HK-2 (cell line): ENCODE data around the gene CES2.
A peak's percentile ranks its signal among the peaks of the same experiment; 100 is the strongest.
"Not testable (repeated sequence)": the region's sequence is repeated elsewhere in the genome, so short reads cannot be mapped to it uniquely, and the experiment has no call there.

Experiments used
- DNase-seq: peaks from one replicate; pipeline ENCODE4 v3.0.0-alpha.2; 2018; ENCODE audit not compliant: unreplicated experiment

Gene CES2

GRCh38 chr16:66953462-66954096 is 18.3 kb downstream of the CES2 start:
- no peak for DNase-seq

GRCh38 chr16:66954097-66954659 is 18.9 kb downstream of the CES2 start:
- peak; percentile 77 for DNase-seq

- not testable (repeated sequence) for DNase-seq
Measured at GRCh38 chr16:66955363-66956153, 20.2 kb downstream of the CES2 start.

GRCh38 chr16:66956154-66956457 is 20.8 kb downstream of the CES2 start:
- not testable (repeated sequence) for DNase-seq

- DNase-seq, result no peak
Measured at GRCh38 chr16:66958857-66959703, 23.8 kb downstream of the CES2 start.

- no peak for DNase-seq
Measured at GRCh38 chr16:66959704-66960161, 24.4 kb downstream of the CES2 start.

GRCh38 chr16:66960270-66960669 is 25.0 kb downstream of the CES2 start:
- DNase-seq, result no peak

GRCh38 chr16:66961065-66961744 is 25.9 kb downstream of the CES2 start, which contains the start of gene CES3:
CES3 (plus strand) TSS chr16:66961266; CDS start chr16:66961308, 42 bp downstream.
- DNase-seq, result peak; percentile 52

- DNase-seq, result no peak
Measured at GRCh38 chr16:66961914-66962313, 26.6 kb downstream of the CES2 start.

GRCh38 chr16:66964049-66964448 is 28.7 kb downstream of the CES2 start:
- DNase-seq, result no peak

GRCh38 chr16:66968847-66969246 is 33.5 kb downstream of the CES2 start:
- DNase-seq, result no peak

- DNase-seq, result peak; percentile 78
Measured at GRCh38 chr16:66970775-66971720, 35.7 kb downstream of the CES2 start.

- DNase-seq, result no peak
Measured at GRCh38 chr16:66972983-66973382, 37.7 kb downstream of the CES2 start.

GRCh38 chr16:66973716-66974115 is 38.4 kb downstream of the CES2 start:
- DNase-seq, result no peak

- not testable (repeated sequence) for DNase-seq
Measured at GRCh38 chr16:66974156-66974931, 39.0 kb downstream of the CES2 start.

GRCh38 chr16:66974932-66975246 is 39.6 kb downstream of the CES2 start:
- not testable (repeated sequence) for DNase-seq

- no peak for DNase-seq
Measured at GRCh38 chr16:66975302-66975893, 40.1 kb downstream of the CES2 start.

GRCh38 chr16:66976746-66977145 is 41.4 kb downstream of the CES2 start:
- DNase-seq, result peak; percentile 41
